ENCODE results near the gene RPS19.

Gene RPS19

DNA sequence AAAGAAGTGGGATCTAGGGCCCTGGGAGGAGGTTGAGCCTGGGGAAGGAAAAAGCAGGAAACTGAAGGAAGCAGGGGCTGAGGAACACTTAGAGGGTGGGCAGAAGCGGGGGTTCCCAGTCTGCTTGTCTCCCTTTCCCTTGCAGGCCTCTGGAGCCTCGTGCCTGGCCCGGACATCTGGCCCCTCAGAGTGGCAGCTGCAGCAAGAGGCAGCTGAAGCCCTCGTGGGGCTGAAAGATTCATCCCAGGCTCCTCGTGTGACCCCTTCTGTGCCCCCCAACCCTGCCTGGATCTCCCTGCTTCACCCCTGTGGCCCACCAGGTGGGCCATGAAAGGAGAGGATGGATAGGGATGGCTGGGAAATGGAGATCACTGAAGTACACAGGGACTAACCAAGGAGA is 9.7 kb upstream of the RPS19 start:
- Histone ChIP-seq H3K36me3 (ENCODE audit: control insufficient read depth, low read length) (no peaks in the 10 kb centered on the region), H3F3A (ENCODE audit: control insufficient read depth, insufficient read depth) (no peaks in the 10 kb centered on the region), H4K20me1 (ENCODE audit: control insufficient read depth, insufficient read depth, low read depth, low read length) (no peaks in the 10 kb centered on the region), H3K4me2 (ENCODE audit: low read length) (no peak overlapping the region), H3K27ac (ENCODE audit: low read depth, low read length) (no peak overlapping the region), H3K9me3 (ENCODE audit: control insufficient read depth, insufficient read depth, low read length) (no peaks in the 10 kb centered on the region), H3K4me3 (ENCODE audit: low read length) (no peak overlapping the region), H3K4me1 (ENCODE audit: control insufficient read depth, low read length) (no peaks in the 10 kb centered on the region), H3K9me2 (replicated peaks; ENCODE audit: control insufficient read depth, low read length) (no peaks in the 10 kb centered on the region), H3K79me2 (ENCODE audit: control insufficient read depth, low read length) (no peaks in the 10 kb centered on the region), H3K27me3 (ENCODE audit: control insufficient read depth, low read length) (peaks cover 29% of the 10 kb centered on the region)
- TF ChIP-seq, protein P1, sequence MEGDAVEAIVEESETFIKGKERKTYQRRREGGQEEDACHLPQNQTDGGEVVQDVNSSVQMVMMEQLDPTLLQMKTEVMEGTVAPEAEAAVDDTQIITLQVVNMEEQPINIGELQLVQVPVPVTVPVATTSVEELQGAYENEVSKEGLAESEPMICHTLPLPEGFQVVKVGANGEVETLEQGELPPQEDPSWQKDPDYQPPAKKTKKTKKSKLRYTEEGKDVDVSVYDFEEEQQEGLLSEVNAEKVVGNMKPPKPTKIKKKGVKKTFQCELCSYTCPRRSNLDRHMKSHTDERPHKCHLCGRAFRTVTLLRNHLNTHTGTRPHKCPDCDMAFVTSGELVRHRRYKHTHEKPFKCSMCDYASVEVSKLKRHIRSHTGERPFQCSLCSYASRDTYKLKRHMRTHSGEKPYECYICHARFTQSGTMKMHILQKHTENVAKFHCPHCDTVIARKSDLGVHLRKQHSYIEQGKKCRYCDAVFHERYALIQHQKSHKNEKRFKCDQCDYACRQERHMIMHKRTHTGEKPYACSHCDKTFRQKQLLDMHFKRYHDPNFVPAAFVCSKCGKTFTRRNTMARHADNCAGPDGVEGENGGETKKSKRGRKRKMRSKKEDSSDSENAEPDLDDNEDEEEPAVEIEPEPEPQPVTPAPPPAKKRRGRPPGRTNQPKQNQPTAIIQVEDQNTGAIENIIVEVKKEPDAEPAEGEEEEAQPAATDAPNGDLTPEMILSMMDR (IDR thresholded peaks at IDR 0.05; ENCODE audit: low read depth, low read length, poor library complexity, severe bottlenecking): no peak
- no peak for TF ChIP-seq EZH2phosphoT487 (IDR thresholded peaks at IDR 0.05; ENCODE audit: borderline replicate concordance, low read length)

DNA sequence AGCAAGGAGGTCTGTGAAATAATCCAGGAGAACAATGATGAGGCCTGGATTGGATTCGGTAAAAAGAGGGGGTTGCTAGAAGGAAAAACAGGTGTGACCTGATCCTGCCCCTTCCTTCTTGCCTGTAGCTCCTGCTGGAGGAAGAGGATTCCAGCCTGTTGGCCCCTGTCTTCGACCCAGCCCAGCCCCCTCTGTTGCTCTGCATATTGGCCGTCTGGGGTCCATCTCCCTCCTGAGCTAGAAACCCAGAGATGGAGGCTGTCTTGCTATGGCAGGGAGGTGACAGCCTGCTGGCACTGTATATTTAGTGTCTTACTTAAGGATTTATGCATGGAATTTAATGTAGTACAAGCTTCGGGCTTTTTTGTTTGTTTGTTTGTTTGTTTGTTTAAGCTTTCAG is 8.6 kb upstream of the RPS19 start:
- TF ChIP-seq, protein P1 (IDR thresholded peaks at IDR 0.05; ENCODE audit: low read depth, low read length, poor library complexity, severe bottlenecking): no peak
- no peak for TF ChIP-seq EZH2phosphoT487 (IDR thresholded peaks at IDR 0.05; ENCODE audit: borderline replicate concordance, low read length)
- Histone ChIP-seq H3K36me3 (ENCODE audit: control insufficient read depth, low read length) (no peaks in the 10 kb centered on the region), H3F3A (ENCODE audit: control insufficient read depth, insufficient read depth) (no peaks in the 10 kb centered on the region), H3K27me3 (ENCODE audit: control insufficient read depth, low read length) (peaks cover 29% of the 10 kb centered on the region), H3K79me2 (ENCODE audit: control insufficient read depth, low read length) (no peaks in the 10 kb centered on the region), H3K4me2 (ENCODE audit: low read length) (no peak overlapping the region), H3K4me3 (ENCODE audit: low read length) (no peak overlapping the region), H4K20me1 (ENCODE audit: control insufficient read depth, insufficient read depth, low read depth, low read length) (no peaks in the 10 kb centered on the region), H3K9me3 (ENCODE audit: control insufficient read depth, insufficient read depth, low read length) (no peaks in the 10 kb centered on the region), H3K4me1 (ENCODE audit: control insufficient read depth, low read length) (no peaks in the 10 kb centered on the region), H3K27ac (ENCODE audit: low read depth, low read length) (no peak overlapping the region), H3K9me2 (replicated peaks; ENCODE audit: control insufficient read depth, low read length) (no peaks in the 10 kb centered on the region)

DNA sequence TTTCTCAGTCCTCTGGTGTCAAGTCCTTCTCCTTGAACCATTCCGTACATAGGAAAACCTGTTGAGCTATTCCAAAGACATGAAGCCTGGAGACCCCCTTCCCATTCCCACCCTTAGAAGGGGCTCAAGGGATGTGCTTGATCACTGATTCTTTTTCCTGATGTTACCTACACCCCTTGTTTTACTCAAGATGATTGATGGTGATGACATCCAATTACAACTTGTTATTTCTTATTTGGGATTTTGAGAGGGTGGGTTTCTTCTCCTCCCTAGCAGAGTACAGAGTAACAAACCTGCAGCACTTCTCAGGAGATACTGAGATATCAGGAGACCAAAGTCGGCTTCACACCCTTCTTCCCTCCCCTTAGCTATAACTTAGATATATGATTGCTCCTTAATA is 6.7 kb upstream of the RPS19 start:
- TF ChIP-seq, protein P1 (IDR thresholded peaks at IDR 0.05; ENCODE audit: low read depth, low read length, poor library complexity, severe bottlenecking): no peak
- H3K27ac ChIP-seq (ENCODE audit: low read depth, low read length): no peak overlapping the region
- H3K4me3 ChIP-seq (ENCODE audit: low read length): no peak overlapping the region
- H3F3A ChIP-seq (ENCODE audit: control insufficient read depth, insufficient read depth): no peaks in the 10 kb centered on the region
- no peaks in the 10 kb centered on the region for H3K79me2 ChIP-seq (ENCODE audit: control insufficient read depth, low read length)
- no peak overlapping the region for H3K4me2 ChIP-seq (ENCODE audit: low read length)
- H3K36me3 ChIP-seq (ENCODE audit: control insufficient read depth, low read length): no peaks in the 10 kb centered on the region
- H3K27me3 ChIP-seq (ENCODE audit: control insufficient read depth, low read length): peaks cover 28% of the 10 kb centered on the region
- peaks cover 13% of the 10 kb centered on the region for H3K4me1 ChIP-seq (ENCODE audit: control insufficient read depth, low read length)
- H3K9me2 ChIP-seq (replicated peaks; ENCODE audit: control insufficient read depth, low read length): no peaks in the 10 kb centered on the region
- H3K9me3 ChIP-seq (ENCODE audit: control insufficient read depth, insufficient read depth, low read length): no peaks in the 10 kb centered on the region
- H4K20me1 ChIP-seq (ENCODE audit: control insufficient read depth, insufficient read depth, low read depth, low read length): no peaks in the 10 kb centered on the region

DNA sequence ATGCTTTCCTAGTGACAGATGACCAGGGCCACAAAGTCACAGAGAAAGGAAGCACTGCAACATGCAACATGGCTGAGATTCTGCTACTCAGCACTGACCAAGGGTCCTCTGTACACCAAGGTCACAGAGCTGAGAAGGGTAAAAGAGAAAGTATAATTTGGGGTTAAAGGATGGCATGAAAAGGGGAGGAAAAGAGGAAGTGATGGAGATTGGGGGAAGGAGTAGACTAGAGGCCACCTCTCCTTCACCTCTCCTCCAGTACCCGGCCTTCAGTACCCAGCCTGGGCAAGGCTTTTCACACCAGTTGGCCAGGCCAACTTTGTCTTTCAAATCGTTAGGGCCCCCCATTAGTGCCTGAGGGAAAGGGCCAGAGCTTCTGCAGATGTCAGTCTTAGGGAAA is 6.3 kb upstream of the RPS19 start:
- H3K27ac ChIP-seq (ENCODE audit: low read depth, low read length): no peak overlapping the region
- no peaks in the 10 kb centered on the region for H3F3A ChIP-seq (ENCODE audit: control insufficient read depth, insufficient read depth)
- H4K20me1 ChIP-seq (ENCODE audit: control insufficient read depth, insufficient read depth, low read depth, low read length): no peaks in the 10 kb centered on the region
- peaks cover 26% of the 10 kb centered on the region for H3K27me3 ChIP-seq (ENCODE audit: control insufficient read depth, low read length)
- H3K79me2 ChIP-seq (ENCODE audit: control insufficient read depth, low read length): no peaks in the 10 kb centered on the region
- no peak overlapping the region for H3K4me2 ChIP-seq (ENCODE audit: low read length)
- peaks cover 15% of the 10 kb centered on the region for H3K4me1 ChIP-seq (ENCODE audit: control insufficient read depth, low read length)
- no peaks in the 10 kb centered on the region for H3K9me2 ChIP-seq (replicated peaks; ENCODE audit: control insufficient read depth, low read length)
- no peak for TF ChIP-seq EZH2phosphoT487 (IDR thresholded peaks at IDR 0.05; ENCODE audit: borderline replicate concordance, low read length)
- TF ChIP-seq, protein P1 (IDR thresholded peaks at IDR 0.05; ENCODE audit: low read depth, low read length, poor library complexity, severe bottlenecking): no peak
- no peak overlapping the region for H3K4me3 ChIP-seq (ENCODE audit: low read length)
- H3K36me3 ChIP-seq (ENCODE audit: control insufficient read depth, low read length): no peaks in the 10 kb centered on the region
- no peaks in the 10 kb centered on the region for H3K9me3 ChIP-seq (ENCODE audit: control insufficient read depth, insufficient read depth, low read length)

All from DOHH2 (cell line).